Ascending aorta (tissue), 2 donors: ENCODE results near the gene ST8SIA3. TPM values are rescaled to one million over a fixed set of nuclear protein-coding genes. Genes with fewer than 3 reads are reported as not detected.

Source experiments
- DNase-seq, 2 donors: peaks; one replicate each; pipeline ENCODE4 v3.0.0-alpha.2; 2019; ENCODE audit warnings: low spot score in 2 of 2
- H3K27ac ChIP-seq, 2 donors: fragments of 200-600 bp; sonication (generic); one replicate each; pipeline ENCODE4 v1.5.1; 2016 to 2017; ENCODE audit warnings: mild to moderate bottlenecking in 1 of 2
- H3K27me3 ChIP-seq: fragments of 200-600 bp; sonication (generic); one replicate; pipeline ENCODE4 v1.5.1; 2017
- H3K36me3 ChIP-seq, 2 donors: fragments of 200-600 bp; sonication (generic); one replicate each; pipeline ENCODE4 v1.5.1; 2016
- H3K4me1 ChIP-seq, 2 donors: fragments of 200-600 bp; sonication (generic); one replicate each; pipeline ENCODE4 v1.5.1; 2016 to 2017; ENCODE audit warnings: mild to moderate bottlenecking in 1 of 2
- H3K4me3 ChIP-seq, 2 donors: fragments of 200-600 bp; sonication (generic); one replicate each; pipeline ENCODE4 v1.5.1; 2016 to 2017; ENCODE audit warnings: mild to moderate bottlenecking in 1 of 2
- H3K9me3 ChIP-seq, 2 donors: fragments of 200-600 bp; sonication (generic); one replicate each; pipeline ENCODE4 v1.5.1; 2016
- intact Hi-C: fragments of 100-400 bp; cut with DNase I; formaldehyde crosslinking; loops from one replicate; pipeline ENCODE4 v1.15.1; 2023
- total RNA-seq: library from RNA; depleted of rRNA; stranded (reverse); fragments of >200 nt; gene quantifications from one replicate; pipeline ENCODE4 v1.1.0, GENCODE V29; 2016
- TF ChIP-seq, protein P1 (sequence below), 3 experiments: fragments of 200-600 bp in 2 of 3; fragments of 450-650 bp in 1 of 3; sonication (generic) in 2 of 3; IDR thresholded peaks; one replicate each; pipeline ENCODE4 v1.5.1; 2016 to 2019; ENCODE audit warnings: antibody characterized with exemption in 3 of 3, mild to moderate bottlenecking in 1 of 3, moderate library complexity in 1 of 3

Gene ST8SIA3
- total RNA-seq, 1 donor from 2014 or later: not detected

DNA sequence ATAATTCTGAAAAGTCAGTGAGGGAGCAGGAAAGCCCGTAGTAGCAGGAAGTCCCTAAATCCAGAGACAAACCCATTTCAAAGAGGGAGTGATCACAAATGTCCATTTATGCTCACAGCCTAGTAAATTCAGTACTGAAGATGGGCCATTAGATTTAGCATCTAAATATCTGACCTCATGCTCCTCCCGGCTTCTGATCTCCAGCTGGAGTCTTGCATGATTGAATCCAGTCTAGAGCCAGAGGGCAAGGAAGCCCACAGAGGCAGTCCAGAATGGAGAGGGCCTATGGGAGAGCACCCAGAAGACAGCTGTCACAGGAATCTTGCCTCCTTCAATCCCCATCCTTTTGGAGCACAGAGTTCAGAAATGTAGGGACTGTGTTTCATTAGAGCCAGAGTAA, 16.0 kb upstream of the ST8SIA3 start:
- H3K27ac ChIP-seq: no peak overlapping the region

GRCh38 chr18:57337890-57338289, 14.5 kb upstream of the ST8SIA3 start:
- DNase-seq: no peak
- intact Hi-C loops: no loop called here

More for the DNA sequence above, 16.0 kb upstream of the ST8SIA3 start:
- no peaks in the 10 kb centered on the region for H3K4me1 ChIP-seq
- no peaks in the 10 kb centered on the region for H3K27me3 ChIP-seq
- H3K36me3 ChIP-seq: no peaks in the 10 kb centered on the region
- intact Hi-C loops: no loop called here
- TF ChIP-seq, protein P1, sequence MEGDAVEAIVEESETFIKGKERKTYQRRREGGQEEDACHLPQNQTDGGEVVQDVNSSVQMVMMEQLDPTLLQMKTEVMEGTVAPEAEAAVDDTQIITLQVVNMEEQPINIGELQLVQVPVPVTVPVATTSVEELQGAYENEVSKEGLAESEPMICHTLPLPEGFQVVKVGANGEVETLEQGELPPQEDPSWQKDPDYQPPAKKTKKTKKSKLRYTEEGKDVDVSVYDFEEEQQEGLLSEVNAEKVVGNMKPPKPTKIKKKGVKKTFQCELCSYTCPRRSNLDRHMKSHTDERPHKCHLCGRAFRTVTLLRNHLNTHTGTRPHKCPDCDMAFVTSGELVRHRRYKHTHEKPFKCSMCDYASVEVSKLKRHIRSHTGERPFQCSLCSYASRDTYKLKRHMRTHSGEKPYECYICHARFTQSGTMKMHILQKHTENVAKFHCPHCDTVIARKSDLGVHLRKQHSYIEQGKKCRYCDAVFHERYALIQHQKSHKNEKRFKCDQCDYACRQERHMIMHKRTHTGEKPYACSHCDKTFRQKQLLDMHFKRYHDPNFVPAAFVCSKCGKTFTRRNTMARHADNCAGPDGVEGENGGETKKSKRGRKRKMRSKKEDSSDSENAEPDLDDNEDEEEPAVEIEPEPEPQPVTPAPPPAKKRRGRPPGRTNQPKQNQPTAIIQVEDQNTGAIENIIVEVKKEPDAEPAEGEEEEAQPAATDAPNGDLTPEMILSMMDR (IDR thresholded peaks at IDR 0.05): no peak
- no peaks in the 10 kb centered on the region for H3K9me3 ChIP-seq
- DNase-seq: no peak
- no peak overlapping the region for H3K4me3 ChIP-seq

GRCh38 chr18:57343833-57344232, 8.5 kb upstream of the ST8SIA3 start:
- intact Hi-C loops: no loop called here
- no peak for DNase-seq
- no peaks in the 10 kb centered on the region for H3K27me3 ChIP-seq
- no peak overlapping the region for H3K27ac ChIP-seq
- H3K4me3 ChIP-seq: no peak overlapping the region
- no peaks in the 10 kb centered on the region for H3K4me1 ChIP-seq
- TF ChIP-seq, protein P1 (IDR thresholded peaks at IDR 0.05): no peak
- H3K9me3 ChIP-seq: no peaks in the 10 kb centered on the region
- H3K36me3 ChIP-seq: no peaks in the 10 kb centered on the region

More at GRCh38 chr18:57337890-57338289, 14.5 kb upstream of the ST8SIA3 start:
- no peak overlapping the region for H3K27ac ChIP-seq
- no peaks in the 10 kb centered on the region for H3K27me3 ChIP-seq
- TF ChIP-seq, protein P1 (IDR thresholded peaks at IDR 0.05): no peak
- no peaks in the 10 kb centered on the region for H3K36me3 ChIP-seq
- H3K4me3 ChIP-seq: no peak overlapping the region
- H3K9me3 ChIP-seq: no peaks in the 10 kb centered on the region
- no peaks in the 10 kb centered on the region for H3K4me1 ChIP-seq

DNA sequence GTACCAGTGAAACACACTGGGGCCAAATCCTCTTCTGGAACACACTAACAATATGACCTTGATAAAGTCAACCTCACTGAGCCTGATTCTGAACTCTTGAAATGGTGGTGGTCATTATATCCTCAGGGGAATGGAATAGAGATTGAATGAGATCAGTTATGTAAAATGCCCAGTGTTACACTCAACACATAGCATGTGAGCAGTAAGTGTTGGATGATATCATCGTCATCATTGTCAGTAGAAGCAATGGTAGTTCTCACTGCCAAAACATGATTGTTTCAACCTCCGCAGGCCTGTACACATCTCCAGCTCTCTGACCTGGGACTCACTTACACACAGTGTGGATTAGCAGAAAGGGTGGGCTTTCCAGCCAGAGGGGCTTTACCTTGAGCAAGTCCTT, 5.5 kb upstream of the ST8SIA3 start:
- H3K36me3 ChIP-seq: no peaks in the 10 kb centered on the region
- H3K9me3 ChIP-seq: no peaks in the 10 kb centered on the region
- H3K4me1 ChIP-seq: no peaks in the 10 kb centered on the region
- no peaks in the 10 kb centered on the region for H3K27me3 ChIP-seq
- intact Hi-C loops: no loop called here
- H3K4me3 ChIP-seq: no peak overlapping the region
- TF ChIP-seq, protein P1 (IDR thresholded peaks at IDR 0.05): no peak
- no peak overlapping the region for H3K27ac ChIP-seq
- DNase-seq: no peak

- Histone ChIP-seq H3K4me1 (no peaks in the 10 kb centered on the region), H3K9me3 (no peaks in the 10 kb centered on the region), H3K27me3 (no peaks in the 10 kb centered on the region), H3K4me3 (no peak overlapping the region), H3K27ac (no peak overlapping the region), H3K36me3 (no peaks in the 10 kb centered on the region)
- DNase-seq: no peak
- TF ChIP-seq, protein P1 (IDR thresholded peaks at IDR 0.05): no peak
- intact Hi-C loops: no loop called here
These were observed 4.6 kb upstream of the ST8SIA3 start for GRCh38 chr18:57347784-57348183.

DNA sequence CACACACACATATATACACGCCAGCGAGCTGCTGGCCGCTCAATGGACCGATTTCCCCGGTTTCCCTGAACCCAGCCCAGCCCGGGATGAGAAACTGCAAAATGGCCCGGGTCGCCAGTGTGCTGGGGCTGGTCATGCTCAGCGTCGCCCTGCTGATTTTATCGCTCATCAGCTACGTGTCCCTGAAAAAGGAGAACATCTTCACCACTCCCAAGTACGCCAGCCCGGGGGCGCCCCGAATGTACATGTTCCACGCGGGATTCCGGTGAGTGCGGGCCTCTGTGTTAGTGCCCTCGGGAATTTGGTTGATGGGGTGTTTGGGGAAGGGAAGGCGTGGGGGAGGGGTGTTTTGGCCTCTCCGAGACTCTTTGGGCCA, 392 bp downstream of the ST8SIA3 start:
- no peaks in the 10 kb centered on the region for H3K4me1 ChIP-seq
- H3K9me3 ChIP-seq: no peaks in the 10 kb centered on the region
- intact Hi-C loops: no loop called here
- H3K36me3 ChIP-seq: no peaks in the 10 kb centered on the region
- no peak overlapping the region for H3K4me3 ChIP-seq
- DNase-seq: no peak
- TF ChIP-seq, protein P1 (IDR thresholded peaks at IDR 0.05): no peak
- H3K27ac ChIP-seq: no peak overlapping the region
- H3K27me3 ChIP-seq: peaks cover 12% of the 10 kb centered on the region
